GM23338 (cell line): ENCODE measurements around the gene CCN5. TPM values are rescaled to one million over a fixed set of nuclear protein-coding genes. Genes with fewer than 3 reads are reported as not detected.

Source experiments
- ATAC-seq: fragments of 200-7000 bp; cut with Tn5 transposase; 3 replicates; pipeline ENCODE4 v1.9.1; 2020
- DNase-seq: peaks from one replicate; pipeline ENCODE4 v3.0.0-alpha.2; 2015; ENCODE audit warnings: low spot score
- H2AFZ ChIP-seq: fragments of 200-600 bp; sonication (generic); 2 replicates; pipeline ENCODE4 v1.8.0; 2016; ENCODE audit warnings: antibody characterized with exemption, mild to moderate bottlenecking, moderate library complexity
- H3F3A ChIP-seq: fragments of 200-600 bp; sonication (generic); replicated peaks from 2 replicates; pipeline ENCODE4 v1.8.0; 2017; ENCODE audit warnings: antibody characterized with exemption, mixed run types, low read depth
- H3K27ac ChIP-seq: fragments of 200-600 bp; sonication (generic); 2 replicates; pipeline ENCODE4 v1.6.1; 2016; ENCODE audit warnings: low read depth
- H3K27me3 ChIP-seq: fragments of 200-600 bp; sonication (generic); 2 replicates; pipeline ENCODE4 v1.8.0; 2016; ENCODE audit warnings: mild to moderate bottlenecking, mixed run types, moderate library complexity; ENCODE audit not compliant: insufficient read depth
- H3K36me3 ChIP-seq: fragments of 200-600 bp; sonication (generic); 2 replicates; pipeline ENCODE4 v1.8.0; 2016; ENCODE audit warnings: mild to moderate bottlenecking; ENCODE audit not compliant: insufficient read depth
- H3K4me1 ChIP-seq: fragments of 200-600 bp; sonication (generic); 2 replicates; pipeline ENCODE4 v1.8.0; 2016; ENCODE audit warnings: mild to moderate bottlenecking, moderate library complexity; ENCODE audit not compliant: insufficient read depth
- H3K4me2 ChIP-seq: fragments of 200-600 bp; sonication (generic); 2 replicates; pipeline ENCODE4 v1.7.1; 2017; ENCODE audit warnings: mixed run types
- H3K4me3 ChIP-seq: fragments of 200-600 bp; sonication (generic); 2 replicates; pipeline ENCODE4 v1.6.1; 2016; ENCODE audit warnings: mixed run types
- H3K79me2 ChIP-seq: fragments of 200-600 bp; sonication (generic); replicated peaks from 2 replicates; pipeline ENCODE4 v1.8.0; 2017; ENCODE audit warnings: mild to moderate bottlenecking; ENCODE audit not compliant: insufficient read depth
- H3K9me2 ChIP-seq: fragments of 200-600 bp; sonication (generic); 2 replicates; pipeline ENCODE4 v1.8.0; 2017; ENCODE audit not compliant: insufficient read depth
- H4K20me1 ChIP-seq: fragments of 200-600 bp; sonication (generic); replicated peaks from 2 replicates; pipeline ENCODE4 v1.8.0; 2017; ENCODE audit warnings: mild to moderate bottlenecking; ENCODE audit not compliant: insufficient read depth
- H3K27ac Mint-ChIP-seq: 2 replicates; pipeline ENCODE4 v1.8.0; 2020; ENCODE audit warnings: inconsistent platforms, mild to moderate bottlenecking, moderate library complexity, mixed read lengths
- H3K27me3 Mint-ChIP-seq: 3 replicates; pipeline ENCODE4 v1.8.0; 2022; ENCODE audit warnings: low read depth, mild to moderate bottlenecking, moderate library complexity, mixed read lengths, inconsistent platforms; ENCODE audit not compliant: insufficient read depth, poor library complexity
- H3K36me3 Mint-ChIP-seq: 3 replicates; pipeline ENCODE4 v1.8.0; 2021; ENCODE audit warnings: low read depth, mild to moderate bottlenecking, inconsistent platforms, moderate library complexity, mixed read lengths
- H3K4me1 Mint-ChIP-seq: 3 replicates; pipeline ENCODE4 v1.8.0; 2020; ENCODE audit warnings: mild to moderate bottlenecking, inconsistent platforms, mixed read lengths
- H3K4me3 Mint-ChIP-seq: 3 replicates; pipeline ENCODE4 v1.8.0; 2021; ENCODE audit warnings: moderate library complexity, mild to moderate bottlenecking, inconsistent platforms, mixed read lengths
- H3K9me3 Mint-ChIP-seq: 3 replicates; pipeline ENCODE4 v1.8.0; 2020; ENCODE audit warnings: moderate library complexity, mild to moderate bottlenecking, inconsistent platforms, mixed read lengths
- CREB1 ChIP-seq: fragments of 250-450 bp; sonication (Bioruptor Pico); IDR thresholded peaks from 2 replicates; pipeline ENCODE4 v1.5.0; 2020; ENCODE audit warnings: low read depth, mild to moderate bottlenecking, moderate library complexity
- CTCF ChIP-seq, 2 experiments: fragments of 200-600 bp in 1 of 2; sonication (generic) in 1 of 2; conservative IDR thresholded peaks; 2 replicates each; pipeline versions ENCODE4 v1.5.1 to v1.6.1; 2016 to 2017; ENCODE audit warnings: antibody characterized with exemption in 2 of 2, low read depth in 2 of 2, mild to moderate bottlenecking in 2 of 2, moderate library complexity in 1 of 2
- ETS1 ChIP-seq: IDR thresholded peaks from 2 replicates; pipeline ENCODE4 v1.6.1; 2016; ENCODE audit warnings: antibody characterized with exemption
- EZH2 ChIP-seq: fragments of 200-600 bp; sonication (generic); IDR thresholded peaks from one replicate; pipeline ENCODE4 v1.8.0; 2017; ENCODE audit warnings: antibody characterized with exemption, mild to moderate bottlenecking, low read depth; ENCODE audit not compliant: unreplicated experiment
- POLR2AphosphoS5 ChIP-seq: IDR thresholded peaks from 2 replicates; pipeline ENCODE4 v1.6.1; 2016; ENCODE audit warnings: antibody characterized with exemption, low read depth
- STAT1 ChIP-seq: IDR thresholded peaks from one replicate; pipeline ENCODE4 v1.6.1; 2016; ENCODE audit warnings: antibody characterized with exemption; ENCODE audit not compliant: unreplicated experiment
- ZNF114 ChIP-seq: fragments of 250-450 bp; sonication (Bioruptor Pico); IDR thresholded peaks from 2 replicates; pipeline ENCODE4 v1.5.0; 2020; ENCODE audit warnings: mild to moderate bottlenecking, moderate library complexity
- polyA plus RNA-seq: library from polyadenylated mRNA; unstranded; fragments of >200 nt; fragmentation: Nextera tagmentation; extraction: Ambion mirVana; gene quantifications from 2 replicates; pipeline ENCODE4 v1.2.1, GENCODE V29; 2016
- total RNA-seq: library from RNA; depleted of rRNA; stranded (reverse); fragments of >200 nt; shearing (Covaris generic); gene quantifications from 2 replicates; pipeline ENCODE4 v1.2.3, GENCODE V29; 2014
- TF ChIP-seq, protein P1 (sequence below): IDR thresholded peaks from one replicate; pipeline ENCODE4 v1.6.1; 2018; ENCODE audit warnings: antibody characterized with exemption; ENCODE audit not compliant: unreplicated experiment

CCN5 gene
- total and polyA plus RNA-seq, 2 experiments from 2014 or later: not detected

GRCh38 chr20:44769481-44769863, 54.3 kb downstream of the CCN5 start (continued):
- TF ChIP-seq, protein P1, sequence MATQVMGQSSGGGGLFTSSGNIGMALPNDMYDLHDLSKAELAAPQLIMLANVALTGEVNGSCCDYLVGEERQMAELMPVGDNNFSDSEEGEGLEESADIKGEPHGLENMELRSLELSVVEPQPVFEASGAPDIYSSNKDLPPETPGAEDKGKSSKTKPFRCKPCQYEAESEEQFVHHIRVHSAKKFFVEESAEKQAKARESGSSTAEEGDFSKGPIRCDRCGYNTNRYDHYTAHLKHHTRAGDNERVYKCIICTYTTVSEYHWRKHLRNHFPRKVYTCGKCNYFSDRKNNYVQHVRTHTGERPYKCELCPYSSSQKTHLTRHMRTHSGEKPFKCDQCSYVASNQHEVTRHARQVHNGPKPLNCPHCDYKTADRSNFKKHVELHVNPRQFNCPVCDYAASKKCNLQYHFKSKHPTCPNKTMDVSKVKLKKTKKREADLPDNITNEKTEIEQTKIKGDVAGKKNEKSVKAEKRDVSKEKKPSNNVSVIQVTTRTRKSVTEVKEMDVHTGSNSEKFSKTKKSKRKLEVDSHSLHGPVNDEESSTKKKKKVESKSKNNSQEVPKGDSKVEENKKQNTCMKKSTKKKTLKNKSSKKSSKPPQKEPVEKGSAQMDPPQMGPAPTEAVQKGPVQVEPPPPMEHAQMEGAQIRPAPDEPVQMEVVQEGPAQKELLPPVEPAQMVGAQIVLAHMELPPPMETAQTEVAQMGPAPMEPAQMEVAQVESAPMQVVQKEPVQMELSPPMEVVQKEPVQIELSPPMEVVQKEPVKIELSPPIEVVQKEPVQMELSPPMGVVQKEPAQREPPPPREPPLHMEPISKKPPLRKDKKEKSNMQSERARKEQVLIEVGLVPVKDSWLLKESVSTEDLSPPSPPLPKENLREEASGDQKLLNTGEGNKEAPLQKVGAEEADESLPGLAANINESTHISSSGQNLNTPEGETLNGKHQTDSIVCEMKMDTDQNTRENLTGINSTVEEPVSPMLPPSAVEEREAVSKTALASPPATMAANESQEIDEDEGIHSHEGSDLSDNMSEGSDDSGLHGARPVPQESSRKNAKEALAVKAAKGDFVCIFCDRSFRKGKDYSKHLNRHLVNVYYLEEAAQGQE: no peak
- TF ChIP-seq ETS1: no peak
- no peak for TF ChIP-seq CREB1 (CRISPR knock-in tag)
- no peak for TF ChIP-seq EZH2
- TF ChIP-seq CTCF (conservative IDR thresholded peaks at IDR 0.05; ENCODE audit: low read depth in 2 of 2): no peak
- TF ChIP-seq STAT1: no peak
- TF ChIP-seq ZNF114: no peak

GRCh38 chr20:44770484-44771171, 55.5 kb downstream of the CCN5 start:
- Mint-ChIP-seq H3K27me3 (no peaks in the 10 kb centered on the region), H3K4me1 (peaks cover 2% of the 10 kb centered on the region; the same call in 1 of the 3 replicates), H3K36me3 (peaks cover 3% of the 10 kb centered on the region; the same call in 1 of the 3 replicates), H3K4me3 (no peak overlapping the region), H3K27ac (no peak overlapping the region), H3K9me3 (no peaks in the 10 kb centered on the region)
- no peaks in the 10 kb centered on the region for H3K9me2 ChIP-seq
- no peak for ATAC-seq
- H3K4me3 ChIP-seq: no peak overlapping the region
- H2AFZ ChIP-seq: no peak overlapping the region
- no peak for DNase-seq
- H3K36me3 ChIP-seq: no peaks in the 10 kb centered on the region
- no peaks in the 10 kb centered on the region for H3K4me1 ChIP-seq
- no peak overlapping the region for H3K4me2 ChIP-seq
- no peaks in the 10 kb centered on the region for H3K27me3 ChIP-seq
- H3K79me2 ChIP-seq: peaks cover 1% of the 10 kb centered on the region; the same call in 1 of the 2 replicates
- no peak overlapping the region for H3K27ac ChIP-seq
- H3F3A ChIP-seq: no peaks in the 10 kb centered on the region
- no peaks in the 10 kb centered on the region; the same call in 1 of the 2 replicates for H4K20me1 ChIP-seq
- TF ChIP-seq, protein P1: no peak
- no peak for TF ChIP-seq POLR2AphosphoS5
